Mesenchymal stem cell (in vitro differentiated cells and primary cell): ENCODE results near the gene SH3RF2.

Experiments
- DNase-seq: peaks from one replicate; pipeline ENCODE4 v3.0.0-alpha.2; 2013
- H2AFZ ChIP-seq: one replicate; pipeline ENCODE4 v1.6.1; 2013; ENCODE audit warnings: low read depth, mild to moderate bottlenecking, control low read depth, inconsistent platforms, low read length, moderate library complexity
- H2AK5ac ChIP-seq: 2 replicates; pipeline ENCODE4 v1.6.1; 2013; ENCODE audit warnings: low read length, moderate library complexity, mild to moderate bottlenecking, inconsistent platforms; ENCODE audit not compliant: severe bottlenecking
- H2BK120ac ChIP-seq: one replicate; pipeline ENCODE4 v1.6.1; 2013; ENCODE audit warnings: low read depth, mild to moderate bottlenecking, inconsistent platforms, low read length, moderate library complexity
- H2BK12ac ChIP-seq, 2 experiments: one replicate each; pipeline ENCODE4 v1.6.1; 2013; ENCODE audit warnings: inconsistent platforms in 2 of 2, low read length in 2 of 2, mild to moderate bottlenecking in 2 of 2, moderate library complexity in 2 of 2, control low read depth in 1 of 2
- H2BK15ac ChIP-seq: one replicate; pipeline ENCODE4 v1.6.1; 2013; ENCODE audit warnings: mild to moderate bottlenecking, low read depth, inconsistent platforms; ENCODE audit not compliant: poor library complexity, severe bottlenecking
- H2BK5ac ChIP-seq: 2 replicates; pipeline ENCODE4 v1.6.1; 2013; ENCODE audit warnings: low read depth, mild to moderate bottlenecking, low read length, control low read depth, inconsistent platforms; ENCODE audit not compliant: poor library complexity, severe bottlenecking
- H3K14ac ChIP-seq, 2 experiments: one replicate each; pipeline ENCODE4 v1.6.1; 2013; ENCODE audit warnings: inconsistent platforms in 2 of 2, low read length in 2 of 2, control low read depth in 1 of 2, mild to moderate bottlenecking in 1 of 2, moderate library complexity in 1 of 2
- H3K18ac ChIP-seq, 2 experiments: one replicate each; pipeline ENCODE4 v1.6.1; 2013; ENCODE audit warnings: inconsistent platforms in 2 of 2, low read length in 2 of 2, control low read depth in 1 of 2, low read depth in 1 of 2, mild to moderate bottlenecking in 1 of 2
- H3K23ac ChIP-seq, 2 experiments: one replicate each; pipeline ENCODE4 v1.6.1; 2013; ENCODE audit warnings: inconsistent platforms in 2 of 2, low read length in 2 of 2, mild to moderate bottlenecking in 2 of 2, moderate library complexity in 2 of 2, control low read depth in 1 of 2
- H3K27ac ChIP-seq: 2 replicates; pipeline ENCODE4 v1.5.1; 2013; ENCODE audit warnings: mild to moderate bottlenecking, moderate library complexity, low read length, control low read depth, inconsistent platforms; ENCODE audit not compliant: poor library complexity, severe bottlenecking
- H3K27me3 ChIP-seq, 2 experiments: 2 replicates each; pipeline versions ENCODE4 v1.6.1 to v1.7.0; 2013; ENCODE audit warnings: low read length in 2 of 2, mild to moderate bottlenecking in 2 of 2, moderate library complexity in 2 of 2, control low read depth in 1 of 2, inconsistent platforms in 1 of 2; ENCODE audit not compliant: control insufficient read depth in 1 of 2, insufficient read depth in 1 of 2
- H3K36me3 ChIP-seq, 2 experiments: 2 replicates each; pipeline versions ENCODE4 v1.6.1 to v1.7.0; 2013; ENCODE audit warnings: low read length in 2 of 2, control low read depth in 1 of 2, inconsistent platforms in 1 of 2, low read depth in 1 of 2, mild to moderate bottlenecking in 1 of 2; ENCODE audit not compliant: insufficient read depth in 2 of 2, control insufficient read depth in 1 of 2
- H3K4ac ChIP-seq, 2 experiments: one replicate each; pipeline ENCODE4 v1.6.1; 2013; ENCODE audit warnings: inconsistent platforms in 2 of 2, low read length in 2 of 2, mild to moderate bottlenecking in 2 of 2, moderate library complexity in 2 of 2, control low read depth in 1 of 2, low read depth in 1 of 2
- H3K4me1 ChIP-seq: 2 replicates; pipeline ENCODE4 v1.6.1; 2013; ENCODE audit warnings: low read depth, low read length, control low read depth; ENCODE audit not compliant: control insufficient read depth, insufficient read depth
- H3K4me2 ChIP-seq: 2 replicates; pipeline ENCODE4 v1.6.1; 2013; ENCODE audit warnings: low read length, mild to moderate bottlenecking, inconsistent platforms; ENCODE audit not compliant: poor library complexity, severe bottlenecking
- H3K4me3 ChIP-seq, 2 experiments: 2 replicates each; pipeline versions ENCODE4 v1.5.1 to v1.7.0; 2013; ENCODE audit warnings: low read length in 2 of 2, mild to moderate bottlenecking in 2 of 2, control low read depth in 1 of 2, low read depth in 1 of 2; ENCODE audit not compliant: insufficient read depth in 1 of 2
- H3K79me1 ChIP-seq: replicated peaks from 2 replicates; pipeline ENCODE4 v1.6.1; 2013; ENCODE audit warnings: mild to moderate bottlenecking, control low read depth, low read length, inconsistent platforms; ENCODE audit not compliant: poor library complexity, severe bottlenecking
- H3K9ac ChIP-seq: 2 replicates; pipeline ENCODE4 v1.7.0; 2013; ENCODE audit warnings: mild to moderate bottlenecking, low read length, moderate library complexity
- H3K9me3 ChIP-seq: 2 replicates; pipeline ENCODE4 v1.7.0; 2013; ENCODE audit warnings: mild to moderate bottlenecking, low read length; ENCODE audit not compliant: control insufficient read depth
- H4K8ac ChIP-seq: one replicate; pipeline ENCODE4 v1.6.1; 2013; ENCODE audit warnings: inconsistent platforms, mild to moderate bottlenecking, low read length, moderate library complexity
- H4K91ac ChIP-seq: one replicate; pipeline ENCODE4 v1.6.1; 2013; ENCODE audit warnings: mild to moderate bottlenecking, low read length, inconsistent platforms
- WGBS: methylation state at CpG from one replicate; pipeline ENCODE4 v1.1.7; 2013; ENCODE audit warnings: mixed read lengths; 5-methylcytosine and 5-hydroxymethylcytosine counted together

The SH3RF2 gene

DNA sequence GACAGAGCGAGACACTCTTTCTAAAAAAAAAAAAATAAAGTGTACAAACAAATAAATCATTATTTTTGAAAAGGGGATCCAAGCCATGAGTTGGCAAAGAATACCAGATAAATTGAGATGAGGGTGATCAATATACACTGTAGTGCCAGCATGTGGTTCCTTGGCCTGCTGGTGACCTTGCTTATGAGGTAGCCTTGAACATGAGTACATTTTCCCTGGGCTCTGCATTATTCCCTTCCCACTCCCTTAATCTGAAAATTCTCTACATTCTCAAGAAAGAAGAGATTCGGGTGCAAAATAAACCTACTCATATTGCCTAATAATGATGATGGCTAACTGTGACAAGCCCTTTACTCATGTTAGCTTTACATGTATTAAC, 33.3 kb downstream of the SH3RF2 start:
- no peak overlapping the region for H3K14ac ChIP-seq
- H3K79me1 ChIP-seq: no peaks in the 10 kb centered on the region
- peaks cover 2% of the 10 kb centered on the region for H3K4me1 ChIP-seq
- no peak overlapping the region for H2BK12ac ChIP-seq
- no peak overlapping the region for H3K27ac ChIP-seq
- no peak overlapping the region for H3K18ac ChIP-seq
- 100% methylated on average over 1 of the region's 2 CpGs for WGBS
- H3K4ac ChIP-seq: no peak overlapping the region
- no peak overlapping the region for H2AK5ac ChIP-seq
- H4K91ac ChIP-seq: no peak overlapping the region
- no peak overlapping the region for H4K8ac ChIP-seq
- H3K23ac ChIP-seq: no peak overlapping the region
- no peak overlapping the region for H2BK15ac ChIP-seq
- no peak overlapping the region for H3K4me2 ChIP-seq
- H3K27me3 ChIP-seq: no peaks in the 10 kb centered on the region
- no peak overlapping the region for H2BK5ac ChIP-seq
- H3K9me3 ChIP-seq: no peaks in the 10 kb centered on the region
- DNase-seq: no peak
- no peak overlapping the region for H2BK120ac ChIP-seq
- H2AFZ ChIP-seq: no peak overlapping the region
- H3K9ac ChIP-seq: no peak overlapping the region
- no peak overlapping the region for H3K4me3 ChIP-seq
- no peaks in the 10 kb centered on the region for H3K36me3 ChIP-seq

DNA sequence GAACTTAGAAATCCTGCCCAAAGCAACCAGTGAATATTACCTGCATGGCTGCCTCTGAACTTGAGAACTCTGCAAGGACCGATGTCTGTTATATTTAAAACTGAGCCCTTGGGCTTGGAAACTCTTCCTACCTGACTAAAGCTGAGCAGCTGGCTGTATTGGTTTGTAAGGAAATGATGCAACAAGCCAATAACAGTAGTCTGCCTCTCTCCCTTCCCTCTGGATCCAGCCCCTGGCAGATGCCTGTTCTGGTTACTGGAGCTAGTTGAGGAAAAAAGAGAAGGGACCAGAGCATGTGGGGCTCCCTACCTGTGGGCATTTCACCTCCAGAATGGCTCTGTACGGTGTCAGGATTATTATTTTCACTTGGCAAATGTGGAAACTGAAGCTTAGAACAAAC, 34.7 kb downstream of the SH3RF2 start:
- Histone ChIP-seq H3K9me3 (no peaks in the 10 kb centered on the region), H2BK120ac (no peak overlapping the region), H3K23ac (no peak overlapping the region), H3K4me3 (no peak overlapping the region), H3K4ac (no peak overlapping the region), H2BK15ac (no peak overlapping the region), H3K4me1 (peaks cover 8% of the 10 kb centered on the region), H2BK12ac (no peak overlapping the region), H3K79me1 (no peaks in the 10 kb centered on the region), H2AK5ac (no peak overlapping the region), H3K36me3 (no peaks in the 10 kb centered on the region), H2BK5ac (no peak overlapping the region), H2AFZ (no peak overlapping the region), H3K27ac (no peak overlapping the region), H4K8ac (no peak overlapping the region), H3K9ac (no peak overlapping the region), H3K4me2 (no peak overlapping the region), H4K91ac (no peak overlapping the region), H3K14ac (no peak overlapping the region), H3K27me3 (no peaks in the 10 kb centered on the region), H3K18ac (no peak overlapping the region)
- WGBS: 100% methylated on average over 2 of the region's 2 CpGs
- DNase-seq: no peak

DNA sequence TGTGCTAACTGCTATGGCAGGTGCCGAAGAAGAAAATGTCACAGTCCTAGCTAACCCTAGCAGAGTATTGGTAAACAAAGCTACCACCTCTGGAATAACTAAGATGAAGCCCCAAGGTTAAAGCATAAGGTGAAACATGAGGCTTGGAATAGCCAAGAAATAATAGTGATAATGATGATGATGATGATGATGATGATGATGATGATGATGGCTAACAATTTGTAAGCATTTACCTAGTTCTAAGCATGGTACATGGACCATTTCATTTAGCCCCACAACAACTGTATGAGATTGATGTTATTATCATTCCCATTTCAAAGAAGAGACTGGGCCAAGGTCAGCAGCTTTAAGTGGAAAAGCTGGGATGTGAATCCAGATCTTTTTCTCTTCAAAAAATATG, 35.3 kb downstream of the SH3RF2 start:
- Histone ChIP-seq H3K4me3 (no peak overlapping the region), H2AFZ (no peak overlapping the region), H4K8ac (no peak overlapping the region), H3K27me3 (no peaks in the 10 kb centered on the region), H3K23ac (no peak overlapping the region), H4K91ac (no peak overlapping the region), H2AK5ac (no peak overlapping the region), H2BK5ac (no peak overlapping the region), H3K4ac (no peak overlapping the region), H3K9ac (no peak overlapping the region), H3K4me1 (peaks cover 8% of the 10 kb centered on the region), H3K36me3 (no peaks in the 10 kb centered on the region), H2BK15ac (no peak overlapping the region), H2BK12ac (no peak overlapping the region), H3K18ac (no peak overlapping the region), H3K9me3 (no peaks in the 10 kb centered on the region), H3K4me2 (no peak overlapping the region), H3K14ac (no peak overlapping the region), H2BK120ac (no peak overlapping the region), H3K79me1 (no peaks in the 10 kb centered on the region), H3K27ac (no peak overlapping the region)
- WGBS: 100% methylated on average over 1 of the region's 1 CpG
- DNase-seq: no peak

DNA sequence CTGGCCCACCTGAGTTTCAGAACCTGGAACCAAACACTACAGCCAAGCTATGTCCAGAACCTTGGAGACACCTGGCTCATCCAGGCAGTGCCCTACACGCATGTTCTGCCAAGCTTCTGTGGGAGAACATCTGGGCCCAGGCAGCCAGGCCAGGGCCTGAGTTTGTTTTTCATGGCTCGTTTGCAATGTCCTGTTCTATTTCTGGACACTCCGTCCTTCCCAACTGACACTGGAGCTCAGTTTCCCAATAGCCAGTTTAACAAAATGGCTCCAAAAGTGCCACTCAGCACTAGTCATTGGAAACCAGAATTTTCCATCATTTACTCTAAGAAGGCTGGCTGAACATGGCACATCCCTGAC, 38.6 kb downstream of the SH3RF2 start:
- Histone ChIP-seq H4K91ac (peak overlapping the region; percentile 40), H4K8ac (peak overlapping the region; percentile 46), H2AFZ (no peak overlapping the region), H2AK5ac (peak overlapping the region; percentile 94), H2BK5ac (peak overlapping the region; percentile 71), H3K4me3 (no peak overlapping the region), H3K27me3 (no peaks in the 10 kb centered on the region), H3K18ac (no peak overlapping the region), H3K36me3 (no peaks in the 10 kb centered on the region), H3K4me1 (peaks cover 10% of the 10 kb centered on the region), H3K9ac (no peak overlapping the region), H3K14ac (no peak overlapping the region), H2BK120ac (no peak overlapping the region), H3K23ac (no peak overlapping the region), H3K4ac (no peak overlapping the region), H3K9me3 (no peaks in the 10 kb centered on the region), H2BK12ac (no peak overlapping the region), H3K79me1 (no peaks in the 10 kb centered on the region), H3K4me2 (no peak overlapping the region), H3K27ac (peak overlapping the region; percentile 91), H2BK15ac (peak overlapping the region; percentile 83)
- WGBS: 84% methylated on average over 3 of the region's 3 CpGs
- no peak for DNase-seq
